ENCODE results near the gene CALM1. TPM values are rescaled to one million over a fixed set of nuclear protein-coding genes. Genes with fewer than 3 reads are reported as not detected.

The CALM1 gene
- total and polyA plus RNA-seq, 2 donors from 2014 or later, result 328 to 469 TPM

DNA sequence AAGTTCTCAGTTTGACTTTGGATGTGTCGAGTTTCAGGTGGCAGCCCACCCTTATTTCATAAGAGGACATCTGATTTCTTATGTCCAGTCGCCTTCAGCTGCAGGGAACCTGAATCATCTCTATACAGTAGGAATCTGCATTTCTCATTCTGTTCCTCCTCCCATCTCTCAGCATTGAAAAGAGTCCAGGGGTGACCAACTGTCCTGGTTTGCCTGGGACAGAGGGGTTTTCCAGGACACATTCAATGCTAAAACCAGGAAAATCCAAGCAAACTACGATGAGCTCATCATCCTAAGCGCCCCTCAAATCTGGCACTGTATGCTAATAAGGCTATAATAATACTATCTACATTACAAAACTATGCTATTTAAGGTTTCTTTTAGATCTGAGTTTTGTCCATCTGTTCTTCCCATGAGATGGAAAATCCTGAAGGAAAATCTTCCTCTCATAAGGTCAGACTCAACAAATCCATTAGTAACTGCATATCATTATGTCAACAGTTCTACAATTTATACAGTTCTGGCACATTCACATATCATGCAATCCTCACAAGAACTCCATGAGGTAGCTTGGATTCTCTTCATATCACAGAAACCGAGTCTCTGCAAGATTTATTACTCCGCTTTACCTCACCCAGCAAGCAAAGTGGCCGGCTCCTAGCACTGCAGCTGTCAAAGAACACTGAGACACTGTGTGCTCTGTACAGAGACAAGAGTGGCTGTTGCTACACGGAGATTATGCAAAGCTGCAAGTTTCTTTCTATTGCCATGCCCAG lies 15.6 kb upstream of the CALM1 start:
- DNase-seq (peak in 4 of 5 donors; percentile 37 to 62 (median 52)), FAIRE-seq (no peak)
- peak overlapping the region; percentile 99 to 100 for H3K27ac ChIP-seq (ENCODE audit: low read depth in 2 of 2, low read length in 2 of 2)
- H3K36me3 ChIP-seq (ENCODE audit: control insufficient read depth in 2 of 3, insufficient read depth in 3 of 3, low read length in 3 of 3), result no peaks in the 10 kb centered on the region
- TF ChIP-seq, protein P1, sequence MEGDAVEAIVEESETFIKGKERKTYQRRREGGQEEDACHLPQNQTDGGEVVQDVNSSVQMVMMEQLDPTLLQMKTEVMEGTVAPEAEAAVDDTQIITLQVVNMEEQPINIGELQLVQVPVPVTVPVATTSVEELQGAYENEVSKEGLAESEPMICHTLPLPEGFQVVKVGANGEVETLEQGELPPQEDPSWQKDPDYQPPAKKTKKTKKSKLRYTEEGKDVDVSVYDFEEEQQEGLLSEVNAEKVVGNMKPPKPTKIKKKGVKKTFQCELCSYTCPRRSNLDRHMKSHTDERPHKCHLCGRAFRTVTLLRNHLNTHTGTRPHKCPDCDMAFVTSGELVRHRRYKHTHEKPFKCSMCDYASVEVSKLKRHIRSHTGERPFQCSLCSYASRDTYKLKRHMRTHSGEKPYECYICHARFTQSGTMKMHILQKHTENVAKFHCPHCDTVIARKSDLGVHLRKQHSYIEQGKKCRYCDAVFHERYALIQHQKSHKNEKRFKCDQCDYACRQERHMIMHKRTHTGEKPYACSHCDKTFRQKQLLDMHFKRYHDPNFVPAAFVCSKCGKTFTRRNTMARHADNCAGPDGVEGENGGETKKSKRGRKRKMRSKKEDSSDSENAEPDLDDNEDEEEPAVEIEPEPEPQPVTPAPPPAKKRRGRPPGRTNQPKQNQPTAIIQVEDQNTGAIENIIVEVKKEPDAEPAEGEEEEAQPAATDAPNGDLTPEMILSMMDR (IDR thresholded peaks at IDR 0.05; ENCODE audit: borderline replicate concordance, extremely low read depth, insufficient read depth), result no peak
- intact Hi-C loops (cut with DNase I), result no loop called here
- H3K9me3 ChIP-seq (ENCODE audit: control insufficient read depth in 2 of 3, insufficient read depth in 1 of 3, low read length in 3 of 3), result no peaks in the 10 kb centered on the region
- H3K4me3 ChIP-seq (ENCODE audit: low read length in 3 of 3), result peak overlapping the region in 2 of 3 donors; percentile 88 to 89
- H3K4me1 ChIP-seq (ENCODE audit: control insufficient read depth in 2 of 3, insufficient read depth in 2 of 3, low read depth in 1 of 3, low read length in 3 of 3), result peaks cover 8 to 15% (median 11%) of the 10 kb centered on the region in 3 donors
- peak overlapping the region in 1 of 3 donors; percentile 99 for H3K9ac ChIP-seq (ENCODE audit: low read length in 3 of 3)
- no peaks in the 10 kb centered on the region for H3K27me3 ChIP-seq (ENCODE audit: control insufficient read depth, insufficient read depth, low read length)

DNA sequence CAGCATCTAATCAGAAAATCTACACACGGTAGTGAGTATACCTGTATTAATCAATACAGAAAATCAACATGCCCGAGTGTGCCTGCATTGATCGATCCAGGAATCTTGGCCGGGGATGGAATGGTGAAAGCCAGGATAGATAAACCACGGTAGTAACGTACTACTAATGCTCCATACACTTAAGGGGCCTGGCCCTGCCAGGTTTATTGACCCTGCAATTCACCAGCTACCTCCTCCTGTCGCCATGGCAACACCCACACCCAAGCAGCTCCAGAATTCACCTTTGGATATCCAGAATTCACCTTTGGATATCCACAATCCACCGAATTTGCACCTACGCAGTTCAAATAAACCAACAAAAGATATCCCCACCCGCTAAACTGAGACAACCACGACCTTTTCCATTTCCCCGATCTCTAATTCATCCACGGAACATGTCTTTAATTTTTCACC lies 14.8 kb upstream of the CALM1 start:
- Histone ChIP-seq H3K4me1 (ENCODE audit: control insufficient read depth in 2 of 3, insufficient read depth in 2 of 3, low read depth in 1 of 3, low read length in 3 of 3) (peaks cover 8 to 15% (median 11%) of the 10 kb centered on the region in 3 donors), H3K9me3 (ENCODE audit: control insufficient read depth in 2 of 3, insufficient read depth in 1 of 3, low read length in 3 of 3) (no peaks in the 10 kb centered on the region), H3K27ac (ENCODE audit: low read depth in 2 of 2, low read length in 2 of 2) (peak overlapping the region; percentile 99 to 100), H3K9ac (ENCODE audit: low read length in 3 of 3) (peak overlapping the region; percentile 55 to 100 (median 99)), H3K4me3 (ENCODE audit: low read length in 3 of 3) (peak overlapping the region; percentile 88 to 89 (median 88)), H3K27me3 (ENCODE audit: control insufficient read depth, insufficient read depth, low read length) (no peaks in the 10 kb centered on the region), H3K36me3 (ENCODE audit: control insufficient read depth in 2 of 3, insufficient read depth in 3 of 3, low read length in 3 of 3) (no peaks in the 10 kb centered on the region)
- FAIRE-seq, result no peak
- peak; percentile 60 to 76 (median 75) for DNase-seq
- TF ChIP-seq, protein P1 (IDR thresholded peaks at IDR 0.05; ENCODE audit: borderline replicate concordance, extremely low read depth, insufficient read depth), result no peak
- intact Hi-C loops (cut with DNase I), result no loop called here

DNA sequence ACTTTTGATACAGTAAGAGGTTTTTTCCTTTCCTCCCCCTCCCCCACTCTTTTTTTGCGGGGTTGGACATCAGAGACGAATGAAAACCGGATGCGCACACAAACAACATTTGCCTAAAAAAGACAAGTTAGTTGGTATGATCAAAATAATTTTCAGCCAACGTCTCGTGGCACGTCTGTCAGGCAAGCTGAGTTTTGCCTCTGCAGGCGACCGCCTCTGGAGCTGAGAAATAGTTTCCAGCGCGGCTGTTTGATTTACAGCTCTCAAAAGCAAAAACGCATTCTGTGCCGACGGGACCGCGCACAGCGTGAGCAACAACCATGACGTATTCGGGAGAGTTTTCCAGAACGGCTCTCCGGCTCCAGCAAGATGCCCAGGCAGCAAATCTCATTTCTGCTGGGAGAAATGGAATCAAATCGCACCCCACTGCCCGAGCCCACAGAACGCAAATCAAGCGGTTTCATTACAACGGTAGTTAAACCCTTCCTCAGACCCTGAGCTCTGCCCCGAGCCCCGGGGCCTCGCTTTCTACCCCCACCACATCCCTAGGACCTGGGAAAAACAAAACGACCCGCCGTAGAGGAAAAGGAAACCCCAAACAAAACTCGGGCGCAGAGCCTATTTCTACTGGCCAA lies 14.2 kb upstream of the CALM1 start:
- TF ChIP-seq, protein P1 (IDR thresholded peaks at IDR 0.05; ENCODE audit: borderline replicate concordance, extremely low read depth, insufficient read depth), result no peak
- H3K9ac ChIP-seq (ENCODE audit: low read length in 3 of 3), result peak overlapping the region; percentile 55 to 100 (median 99)
- peak overlapping the region; percentile 99 to 100 for H3K27ac ChIP-seq (ENCODE audit: low read depth in 2 of 2, low read length in 2 of 2)
- H3K27me3 ChIP-seq (ENCODE audit: control insufficient read depth, insufficient read depth, low read length), result no peaks in the 10 kb centered on the region
- DNase-seq (peak; percentile 81 to 95 (median 86)), FAIRE-seq (no peak)
- no peaks in the 10 kb centered on the region for H3K36me3 ChIP-seq (ENCODE audit: control insufficient read depth in 2 of 3, insufficient read depth in 3 of 3, low read length in 3 of 3)
- intact Hi-C loops (cut with DNase I), result no loop called here
- peaks cover 8 to 15% (median 11%) of the 10 kb centered on the region in 3 donors for H3K4me1 ChIP-seq (ENCODE audit: control insufficient read depth in 2 of 3, insufficient read depth in 2 of 3, low read depth in 1 of 3, low read length in 3 of 3)
- H3K4me3 ChIP-seq (ENCODE audit: low read length in 3 of 3), result peak overlapping the region; percentile 88 to 89 (median 88)
- no peaks in the 10 kb centered on the region for H3K9me3 ChIP-seq (ENCODE audit: control insufficient read depth in 2 of 3, insufficient read depth in 1 of 3, low read length in 3 of 3)
